ENCODE data around the gene YWHAH. TPM values are rescaled to one million over a fixed set of nuclear protein-coding genes. Genes with fewer than 3 reads are reported as not detected.

The YWHAH gene
- total RNA-seq, 2 donors from 2014 or later: 99.2 to 191 TPM

DNA sequence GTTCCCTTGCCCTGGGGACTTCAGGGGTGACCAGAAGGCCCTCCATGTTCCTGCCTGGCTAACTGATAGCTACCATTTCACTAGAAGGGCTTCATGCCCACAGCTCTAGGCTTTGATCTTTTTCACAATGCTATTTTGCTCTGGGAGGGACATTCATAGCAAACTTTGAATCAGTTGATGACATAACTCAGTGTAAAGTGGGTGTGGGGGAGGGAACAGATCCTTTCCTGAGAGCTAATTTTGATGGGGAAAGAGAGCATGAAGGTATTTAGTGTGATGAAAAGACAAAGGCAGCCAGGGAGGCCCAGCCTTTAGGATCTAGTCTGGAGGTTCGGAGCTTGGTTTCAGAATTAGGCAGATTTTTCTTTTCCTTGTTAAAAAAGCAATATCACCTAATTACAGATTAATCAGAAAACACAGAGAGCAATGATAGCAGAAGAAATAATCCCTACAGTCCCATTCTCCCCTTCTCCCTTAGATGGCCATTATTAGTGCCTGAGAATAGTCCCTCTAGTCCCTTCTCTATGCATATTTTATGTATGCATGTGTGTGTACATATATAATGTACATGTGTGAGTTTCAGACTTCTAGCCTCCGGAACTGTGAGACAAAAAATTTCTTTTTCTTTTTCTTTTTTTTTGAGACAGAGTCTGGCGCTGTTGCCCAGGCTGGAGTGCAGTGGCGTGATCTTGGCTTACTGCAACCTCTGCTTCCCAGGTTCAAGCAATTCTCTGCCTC lies 46.9 kb downstream of the YWHAH start:
- Mint-ChIP-seq H3K4me3 (no peak overlapping the region), H3K27ac (no peak overlapping the region), H3K4me1 (ENCODE audit: low read depth in 2 of 2) (no peaks in the 10 kb centered on the region), H3K36me3 (no peaks in the 10 kb centered on the region), H3K27me3 (peaks cover 13 to 28% of the 10 kb centered on the region in 2 donors), H3K9me3 (no peaks in the 10 kb centered on the region)
- no peak for DNase-seq (ENCODE audit: low spot score)
- no peak for ATAC-seq

DNA sequence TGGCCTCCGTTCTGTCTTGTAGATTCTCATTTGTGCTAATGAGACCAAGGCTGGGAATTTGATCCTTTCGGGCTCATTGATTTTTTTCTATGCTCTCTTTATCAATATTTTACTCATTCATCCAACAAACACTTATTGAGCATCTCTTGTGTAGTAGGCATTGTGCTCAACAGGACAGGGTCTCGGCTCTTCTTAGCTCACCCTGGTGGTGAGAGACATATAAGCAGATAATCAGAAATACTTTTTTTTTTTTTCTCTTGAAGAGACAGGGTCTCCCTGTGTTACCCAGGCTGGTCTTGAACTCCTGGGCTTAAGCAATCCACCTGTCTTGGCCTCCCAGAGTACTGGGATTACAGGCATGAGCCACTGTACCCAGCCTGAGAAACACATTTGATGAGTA lies 50.7 kb downstream of the YWHAH start:
- no peaks in the 10 kb centered on the region for H3K4me1 Mint-ChIP-seq (ENCODE audit: low read depth in 2 of 2)
- ATAC-seq (no peak), DNase-seq (ENCODE audit: low spot score) (no peak)
- no peaks in the 10 kb centered on the region for H3K9me3 Mint-ChIP-seq
- H3K27me3 Mint-ChIP-seq: peaks cover 17 to 20% of the 10 kb centered on the region in 2 donors
- no peaks in the 10 kb centered on the region for H3K36me3 Mint-ChIP-seq
- no peak overlapping the region for H3K27ac Mint-ChIP-seq
- no peak overlapping the region for H3K4me3 Mint-ChIP-seq

DNA sequence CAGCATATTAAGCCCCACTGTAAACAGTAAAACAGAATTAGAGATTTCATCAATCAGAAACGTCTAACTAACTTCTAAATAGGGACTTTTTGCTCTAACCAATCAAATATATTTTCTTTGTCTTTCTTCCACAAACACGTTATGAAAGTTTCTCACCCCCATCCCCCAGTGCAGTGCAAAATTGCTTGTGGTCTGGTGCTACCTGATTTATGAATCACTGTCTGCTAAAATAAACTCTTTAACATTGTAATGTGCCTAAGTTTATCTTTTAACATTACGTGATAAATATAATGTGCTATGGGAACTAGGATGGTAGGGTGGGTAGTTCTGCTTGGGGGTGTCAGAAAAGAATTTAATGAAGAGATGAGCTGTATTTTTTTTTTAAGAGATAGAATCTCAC lies 51.5 kb downstream of the YWHAH start:
- DNase-seq (ENCODE audit: low spot score): no peak
- no peaks in the 10 kb centered on the region for H3K36me3 Mint-ChIP-seq
- peaks cover 17 to 28% of the 10 kb centered on the region in 2 donors for H3K27me3 Mint-ChIP-seq
- ATAC-seq: no peak
- no peak overlapping the region for H3K4me3 Mint-ChIP-seq
- H3K9me3 Mint-ChIP-seq: no peaks in the 10 kb centered on the region
- no peak overlapping the region for H3K27ac Mint-ChIP-seq
- H3K4me1 Mint-ChIP-seq (ENCODE audit: low read depth in 2 of 2): no peaks in the 10 kb centered on the region

DNA sequence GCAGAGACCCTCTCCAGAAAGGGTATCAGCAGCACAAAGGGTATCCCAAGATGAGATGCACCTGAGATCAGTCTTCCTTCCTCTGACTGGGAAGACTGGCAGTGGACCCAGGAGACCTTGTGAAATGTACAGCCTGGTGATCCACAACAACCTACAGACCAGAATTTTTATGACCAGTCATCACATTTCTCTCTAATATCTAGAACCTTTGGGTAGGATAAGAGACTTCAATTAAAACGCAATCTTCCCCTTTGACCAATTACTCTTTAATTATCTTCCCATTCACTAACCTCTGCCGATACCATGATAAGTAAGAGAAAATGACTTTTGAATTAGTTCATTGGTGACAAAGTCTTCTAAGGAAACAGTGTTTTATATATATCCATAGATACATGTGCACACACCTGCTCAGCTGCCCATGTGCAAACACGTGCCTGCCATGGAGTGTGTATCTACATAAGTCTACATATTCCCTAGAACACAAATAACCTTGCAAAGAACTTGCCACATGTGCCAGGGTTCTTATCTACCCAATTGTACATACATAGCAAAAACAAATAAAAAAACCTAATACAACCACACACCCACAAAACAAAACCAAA lies 54.5 kb downstream of the YWHAH start:
- no peak for DNase-seq (ENCODE audit: low spot score)
- H3K27ac Mint-ChIP-seq: no peak overlapping the region
- no peaks in the 10 kb centered on the region for H3K9me3 Mint-ChIP-seq
- peaks cover 20 to 33% of the 10 kb centered on the region in 2 donors for H3K27me3 Mint-ChIP-seq
- no peak for ATAC-seq
- H3K4me1 Mint-ChIP-seq (ENCODE audit: low read depth in 2 of 2): no peaks in the 10 kb centered on the region
- H3K36me3 Mint-ChIP-seq: no peaks in the 10 kb centered on the region
- no peak overlapping the region for H3K4me3 Mint-ChIP-seq

DNA sequence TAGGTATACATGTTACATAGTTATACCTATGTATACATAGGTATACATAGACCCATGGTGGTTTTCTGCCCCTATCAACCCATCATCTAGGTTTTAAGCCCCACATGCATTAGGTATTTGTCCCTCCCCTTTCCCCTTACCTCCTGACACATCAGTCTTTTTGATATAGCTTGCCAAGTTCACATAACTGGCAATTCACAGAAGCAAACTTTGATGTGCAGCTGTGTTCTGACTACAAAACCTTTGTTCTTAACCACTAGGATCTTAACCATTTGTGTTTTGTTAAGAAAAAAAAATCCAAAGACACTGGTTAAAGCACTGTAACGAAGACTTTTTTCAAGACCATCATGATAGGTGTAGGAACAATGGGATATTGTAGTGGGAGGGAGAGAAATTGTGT lies 55.8 kb downstream of the YWHAH start:
- H3K9me3 Mint-ChIP-seq: no peaks in the 10 kb centered on the region
- no peak overlapping the region for H3K27ac Mint-ChIP-seq
- H3K4me3 Mint-ChIP-seq: no peak overlapping the region
- DNase-seq (ENCODE audit: low spot score): no peak
- peaks cover 23 to 29% of the 10 kb centered on the region in 2 donors for H3K27me3 Mint-ChIP-seq
- no peaks in the 10 kb centered on the region for H3K4me1 Mint-ChIP-seq (ENCODE audit: low read depth in 2 of 2)
- ATAC-seq: no peak
- H3K36me3 Mint-ChIP-seq: no peaks in the 10 kb centered on the region

DNA sequence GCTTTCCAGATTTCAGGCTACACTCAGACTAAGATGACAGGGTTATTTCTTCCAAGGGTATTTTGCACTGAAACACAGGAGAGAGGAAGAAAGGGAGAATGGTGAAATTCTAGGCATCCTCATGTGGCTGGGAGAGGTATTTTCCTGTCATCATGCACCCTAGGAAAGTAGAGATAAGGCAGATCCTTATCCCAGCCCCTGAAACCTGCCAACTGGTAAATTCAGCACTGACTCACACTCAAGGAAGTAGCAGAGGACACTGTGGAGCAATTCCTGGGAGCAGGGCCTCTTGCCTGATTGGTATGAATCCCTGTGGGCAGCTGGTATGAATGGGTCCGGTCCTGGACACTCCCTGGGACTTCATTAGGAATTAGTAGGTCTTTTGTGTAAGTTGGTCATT lies 61.1 kb downstream of the YWHAH start:
- DNase-seq (ENCODE audit: low spot score): no peak
- H3K4me1 Mint-ChIP-seq (ENCODE audit: low read depth in 2 of 2): no peaks in the 10 kb centered on the region
- H3K9me3 Mint-ChIP-seq: no peaks in the 10 kb centered on the region
- no peaks in the 10 kb centered on the region for H3K36me3 Mint-ChIP-seq
- ATAC-seq: no peak
- H3K4me3 Mint-ChIP-seq: no peak overlapping the region
- no peak overlapping the region for H3K27ac Mint-ChIP-seq
- H3K27me3 Mint-ChIP-seq: peaks cover 18 to 19% of the 10 kb centered on the region in 2 donors

Other genes starting within 250 kb of the YWHAH start
- 10 to 100 TPM; 80.4 to 99.0 TPM for gene PRR14L, start 194.4 kb upstream of the YWHAH start, total RNA-seq
- 10 to 100 TPM; 33.8 to 69.3 TPM for gene DEPDC5, start 190.5 kb upstream of the YWHAH start, total RNA-seq
- not detected for gene SLC5A1, start 98.7 kb downstream of the YWHAH start, total RNA-seq
- not detected for gene C22orf42, start 214.8 kb downstream of the YWHAH start, total RNA-seq